Activated CD4-positive, alpha-beta memory T cell treated with anti-CD3 and anti-CD28 coated beads, Interleukin-2, amount 10 ng/mL, durations not matched to agents 7 days and 5 days (primary cell): ENCODE results near the gene KCNK7. TPM values are rescaled to one million over a fixed set of nuclear protein-coding genes. Genes with fewer than 3 reads are reported as not detected.

Experiments used
- CTCF ChIA-PET: fragments of 350-600 bp; sonication (Branson Sonifier 250); formaldehyde crosslinking; loops from one replicate; lab custom pipeline; 2021; ENCODE audit warnings: antibody characterized with exemption, inconsistent platforms; lab: Charles Lee
- POLR2A ChIA-PET: fragments of 350-600 bp; sonication (Branson Sonifier 250); formaldehyde crosslinking; loops from one replicate; lab custom pipeline; 2021; ENCODE audit warnings: antibody characterized with exemption; lab: Charles Lee
- DNase-seq: peaks from one replicate; pipeline ENCODE4 v3.0.0-alpha.2; 2020
- H3K27ac Mint-ChIP-seq: one replicate; pipeline ENCODE4 v1.8.0; 2021; ENCODE audit warnings: mild to moderate bottlenecking, mixed read lengths
- H3K27me3 Mint-ChIP-seq: one replicate; pipeline ENCODE4 v1.8.0; 2021; ENCODE audit warnings: mixed read lengths
- H3K36me3 Mint-ChIP-seq: one replicate; pipeline ENCODE4 v1.8.0; 2021; ENCODE audit warnings: low read depth, mixed read lengths
- H3K4me1 Mint-ChIP-seq: one replicate; pipeline ENCODE4 v1.8.0; 2021; ENCODE audit warnings: mixed read lengths
- H3K4me3 Mint-ChIP-seq: one replicate; pipeline ENCODE4 v1.8.0; 2021; ENCODE audit warnings: mild to moderate bottlenecking, mixed read lengths
- H3K9me3 Mint-ChIP-seq: one replicate; pipeline ENCODE4 v1.8.0; 2021; ENCODE audit warnings: mixed read lengths
- total RNA-seq, 2 experiments: library from RNA; stranded (reverse); gene quantifications; one replicate each; pipeline ENCODE4 v1.2.3, GENCODE V29; 2021

Gene KCNK7
- total RNA-seq, 2 experiments from 2014 or later, result 0.80 to 1.0 TPM

- ChIA-PET CTCF (interaction anchor here (0.9 to 3.0 kb wide), 8 partner anchors 15 to 51 kb away, joined by 3 to 37 read pairs (median 12); partner anchors contain the start of genes EHBP1L1, FAM89B, SIPA1 and ZNRD2), POLR2A (interaction anchor here (1.2 to 8.9 kb wide), 6 partner anchors 17 to 90 kb away, joined by 3 to 65 read pairs (median 11); partner anchors contain the start of genes EHBP1L1, FAM89B, MAP3K11 and PCNX3)
- H3K4me3 Mint-ChIP-seq, result no peak overlapping the region
- H3K27me3 Mint-ChIP-seq, result no peaks in the 10 kb centered on the region
- peaks cover 49% of the 10 kb centered on the region for H3K4me1 Mint-ChIP-seq
- H3K36me3 Mint-ChIP-seq, result peaks cover 27% of the 10 kb centered on the region
- no peak for DNase-seq
- H3K27ac Mint-ChIP-seq, result no peak overlapping the region
- H3K9me3 Mint-ChIP-seq, result no peaks in the 10 kb centered on the region
Observed at GRCh38 chr11:65591939-65592857, 3.4 kb downstream of the KCNK7 start.

- no peaks in the 10 kb centered on the region for H3K9me3 Mint-ChIP-seq
- peaks cover 35% of the 10 kb centered on the region for H3K36me3 Mint-ChIP-seq
- POLR2A ChIA-PET, result interaction anchor here (1.1 to 8.9 kb wide), 3 partner anchors 13 to 23 kb away, joined by 5 to 96 read pairs (median 65); partner anchors contain the start of genes EHBP1L1, FAM89B and ZNRD2
- H3K4me3 Mint-ChIP-seq, result no peak overlapping the region
- H3K27ac Mint-ChIP-seq, result peak overlapping the region; percentile 40
- H3K27me3 Mint-ChIP-seq, result no peaks in the 10 kb centered on the region
- CTCF ChIA-PET, result interaction anchor here (1.2 to 5.6 kb wide), 3 partner anchors 13 to 49 kb away, joined by 12 to 60 read pairs (median 45); partner anchors contain the start of genes EHBP1L1, FAM89B and ZNRD2
- peaks cover 50% of the 10 kb centered on the region for H3K4me1 Mint-ChIP-seq
- no peak for DNase-seq
Observed at GRCh38 chr11:65590240-65590738, 5.3 kb downstream of the KCNK7 start.

GRCh38 chr11:65589444-65590239 is 6.0 kb downstream of the KCNK7 start:
- Mint-ChIP-seq H3K27me3 (no peaks in the 10 kb centered on the region), H3K4me1 (peaks cover 44% of the 10 kb centered on the region), H3K27ac (peak overlapping the region; percentile 52), H3K36me3 (peaks cover 33% of the 10 kb centered on the region), H3K9me3 (no peaks in the 10 kb centered on the region), H3K4me3 (no peak overlapping the region)
- CTCF ChIA-PET, result interaction anchor here (0.6 to 5.6 kb wide), 9 partner anchors 12 to 225 kb away, joined by 3 to 60 read pairs (median 12); partner anchors contain the start of genes EHBP1L1, FAM89B, MAP3K11 and PCNX3
- no peak for DNase-seq
- POLR2A ChIA-PET, result interaction anchor here (1.1 to 8.9 kb wide), 9 partner anchors 13 to 82 kb away, joined by 3 to 96 read pairs (median 9); partner anchors contain the start of genes EHBP1L1, FAM89B, MAP3K11 and PCNX3

- Mint-ChIP-seq H3K27me3 (no peaks in the 10 kb centered on the region), H3K4me3 (peak overlapping the region; percentile 44), H3K36me3 (peaks cover 41% of the 10 kb centered on the region), H3K9me3 (no peaks in the 10 kb centered on the region), H3K4me1 (peaks cover 43% of the 10 kb centered on the region), H3K27ac (peak overlapping the region; percentile 95)
- ChIA-PET CTCF (interaction anchor here (0.6 to 5.6 kb wide), 24 partner anchors 7 to 1582 kb away, joined by 3 to 60 read pairs (median 4); partner anchors contain the start of genes EHBP1L1, FAM89B, KCNK7 and MAP3K11), POLR2A (interaction anchor here (0.8 to 8.9 kb wide), 20 partner anchors 9 to 201 kb away, joined by 3 to 96 read pairs (median 4); partner anchors contain the start of genes EHBP1L1, FAM89B, FRMD8 and MALAT1)
- DNase-seq, result peak; percentile 83
Observed at GRCh38 chr11:65588199-65589054, 7.2 kb downstream of the KCNK7 start.

- POLR2A ChIA-PET, result interaction anchor here (0.9 to 8.9 kb wide), 7 partner anchors 10 to 162 kb away, joined by 3 to 96 read pairs (median 3); partner anchors contain the start of genes EHBP1L1, FAM89B, SIPA1 and ZNRD2
- H3K27ac Mint-ChIP-seq, result peak overlapping the region; percentile 95
- peaks cover 57% of the 10 kb centered on the region for H3K36me3 Mint-ChIP-seq
- H3K4me1 Mint-ChIP-seq, result peaks cover 56% of the 10 kb centered on the region
- no peaks in the 10 kb centered on the region for H3K27me3 Mint-ChIP-seq
- DNase-seq, result no peak
- H3K4me3 Mint-ChIP-seq, result no peak overlapping the region
- CTCF ChIA-PET, result interaction anchor here (0.6 to 5.6 kb wide), 10 partner anchors 9 to 802 kb away, joined by 3 to 60 read pairs (median 3); partner anchors contain the start of genes EHBP1L1, FAM89B, KCNK7 and ZNRD2
- H3K9me3 Mint-ChIP-seq, result no peaks in the 10 kb centered on the region
Observed at GRCh38 chr11:65586676-65587075, 8.9 kb downstream of the KCNK7 start.

GRCh38 chr11:65586247-65586630 is 9.4 kb downstream of the KCNK7 start:
- H3K9me3 Mint-ChIP-seq, result no peaks in the 10 kb centered on the region
- CTCF ChIA-PET, result interaction anchor here (2.1 to 5.6 kb wide), 2 partner anchors 9 to 10 kb away, joined by 7 to 60 read pairs; partner anchors contain the start of genes EHBP1L1 and KCNK7
- no peak overlapping the region for H3K4me3 Mint-ChIP-seq
- peak overlapping the region; percentile 95 for H3K27ac Mint-ChIP-seq
- POLR2A ChIA-PET, result interaction anchor here (0.9 to 8.9 kb wide), 5 partner anchors 9 to 51 kb away, joined by 3 to 96 read pairs (median 3); partner anchors contain the start of genes EHBP1L1, FAM89B, SIPA1 and ZNRD2
- no peaks in the 10 kb centered on the region for H3K27me3 Mint-ChIP-seq
- H3K4me1 Mint-ChIP-seq, result peaks cover 56% of the 10 kb centered on the region
- H3K36me3 Mint-ChIP-seq, result peaks cover 57% of the 10 kb centered on the region
- DNase-seq, result no peak

GRCh38 chr11:65585396-65586246 is 10.0 kb downstream of the KCNK7 start:
- peaks cover 56% of the 10 kb centered on the region for H3K4me1 Mint-ChIP-seq
- H3K27ac Mint-ChIP-seq, result peak overlapping the region; percentile 95
- no peaks in the 10 kb centered on the region for H3K27me3 Mint-ChIP-seq
- H3K9me3 Mint-ChIP-seq, result no peaks in the 10 kb centered on the region
- ChIA-PET CTCF (interaction anchor here (5.6 kb wide), 1 partner anchor 8 kb away, joined by 60 read pairs; the partner anchor contains the start of gene EHBP1L1), POLR2A (interaction anchor here (1.4 to 8.9 kb wide), 3 partner anchors 9 to 52 kb away, joined by 3 to 96 read pairs (median 65); partner anchors contain the start of genes EHBP1L1, FAM89B, SIPA1 and ZNRD2)
- no peak overlapping the region for H3K4me3 Mint-ChIP-seq
- H3K36me3 Mint-ChIP-seq, result peaks cover 60% of the 10 kb centered on the region
- DNase-seq, result no peak

GRCh38 chr11:65584723-65585171 is 10.9 kb downstream of the KCNK7 start:
- Mint-ChIP-seq H3K4me3 (no peak overlapping the region), H3K27ac (no peak overlapping the region), H3K4me1 (peaks cover 62% of the 10 kb centered on the region), H3K36me3 (peaks cover 61% of the 10 kb centered on the region), H3K27me3 (no peaks in the 10 kb centered on the region), H3K9me3 (no peaks in the 10 kb centered on the region)
- ChIA-PET CTCF (interaction anchor here (1.2 to 5.6 kb wide), 2 partner anchors 8 to 10 kb away, joined by 5 to 60 read pairs; partner anchors contain the start of gene EHBP1L1), POLR2A (interaction anchor here (1.3 to 8.9 kb wide), 3 partner anchors 9 to 19 kb away, joined by 3 to 65 read pairs (median 8); partner anchors contain the start of genes EHBP1L1, FAM89B and ZNRD2)
- DNase-seq, result no peak

- H3K4me1 Mint-ChIP-seq, result peaks cover 63% of the 10 kb centered on the region
- H3K4me3 Mint-ChIP-seq, result no peak overlapping the region
- no peaks in the 10 kb centered on the region for H3K9me3 Mint-ChIP-seq
- POLR2A ChIA-PET, result interaction anchor here (1.3 to 1.4 kb wide), 3 partner anchors 8 to 18 kb away, joined by 3 to 8 read pairs (median 3); partner anchors contain the start of gene EHBP1L1
- no peaks in the 10 kb centered on the region for H3K27me3 Mint-ChIP-seq
- CTCF ChIA-PET, result interaction anchor here (1.2 kb wide), 2 partner anchors 10 to 43 kb away, joined by 5 read pairs; no protein-coding TSS in a partner anchor
- no peak for DNase-seq
- H3K36me3 Mint-ChIP-seq, result peaks cover 67% of the 10 kb centered on the region
- peak overlapping the region; percentile 50 for H3K27ac Mint-ChIP-seq
Observed at GRCh38 chr11:65584106-65584505, 11.5 kb downstream of the KCNK7 start.

- Mint-ChIP-seq H3K27ac (peak overlapping the region; percentile 50), H3K4me3 (no peak overlapping the region), H3K4me1 (peaks cover 61% of the 10 kb centered on the region), H3K9me3 (no peaks in the 10 kb centered on the region), H3K27me3 (no peaks in the 10 kb centered on the region), H3K36me3 (peaks cover 65% of the 10 kb centered on the region)
- no peak for DNase-seq
- ChIA-PET CTCF (interaction anchor here (1.2 kb wide), 2 partner anchors 11 to 42 kb away, joined by 5 read pairs; no protein-coding TSS in a partner anchor), POLR2A (interaction anchor here (1.3 to 1.4 kb wide), 3 partner anchors 8 to 18 kb away, joined by 3 to 8 read pairs (median 3); partner anchors contain the start of gene EHBP1L1)
Observed at GRCh38 chr11:65583589-65583988, 12.0 kb downstream of the KCNK7 start.
